Upper lobe of left lung (tissue), 4 donors: ENCODE measurements around the gene ZBTB48.

Source experiments
- EP300 ChIP-seq, 4 donors: sonication (generic); formaldehyde crosslinking; IDR thresholded peaks; one replicate each; pipeline ENCODE4 v1.5.1; 2017; ENCODE audit warnings: antibody characterized with exemption in 4 of 4, control low read depth in 2 of 4
- POLR2AphosphoS5 ChIP-seq, 2 donors: sonication (generic); formaldehyde crosslinking; IDR thresholded peaks; one replicate each; pipeline ENCODE4 v1.5.1; 2017; ENCODE audit warnings: antibody characterized with exemption in 2 of 2
- TF ChIP-seq, protein P1 (sequence below), 6 experiments: fragments of 450-650 bp in 4 of 6; fragments of 200-600 bp in 2 of 6; sonication (generic) in 2 of 6; IDR thresholded peaks; one replicate each; pipeline ENCODE4 v1.5.1; 2016 to 2019; ENCODE audit warnings: antibody characterized with exemption in 6 of 6

DNA sequence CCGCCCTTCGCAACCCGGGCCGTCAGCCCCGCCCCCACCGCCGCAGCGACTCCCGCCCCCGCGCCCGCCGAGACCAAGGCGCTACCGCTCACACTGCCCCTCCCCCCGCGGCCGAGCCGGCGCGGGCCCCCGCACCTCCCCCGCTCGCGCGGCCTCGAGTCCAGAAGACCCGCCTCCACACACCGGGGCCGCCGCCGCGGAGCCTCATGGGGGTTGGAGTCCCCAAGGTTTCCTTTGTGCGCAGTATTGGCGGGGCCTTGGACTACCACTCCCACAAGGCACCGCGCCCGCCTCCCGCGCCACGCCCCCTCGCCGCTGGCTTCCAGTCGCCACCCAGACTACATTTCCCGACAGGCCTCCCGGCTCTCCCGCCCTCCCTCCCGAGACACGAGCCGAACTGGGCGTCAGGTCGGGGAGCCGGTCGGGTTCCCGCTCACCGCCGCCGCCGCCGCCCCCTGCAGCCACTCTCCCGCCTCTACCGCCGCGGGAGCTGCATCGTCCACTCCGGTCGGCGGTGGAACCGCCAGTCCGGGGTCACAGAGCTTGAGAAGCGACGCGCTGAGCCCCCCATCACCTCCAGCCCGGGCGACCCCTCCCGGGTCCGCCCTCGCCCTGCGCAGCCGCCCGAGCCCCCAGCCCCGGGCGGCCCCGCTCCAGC is 33.7 kb downstream of the ZBTB48 start, which contains the start of gene PHF13:
- TF ChIP-seq EP300 (IDR thresholded peaks at IDR 0.05) (no peak), POLR2AphosphoS5 (IDR thresholded peaks at IDR 0.05) (peak; percentile 75 to 85)
- TF ChIP-seq, protein P1, sequence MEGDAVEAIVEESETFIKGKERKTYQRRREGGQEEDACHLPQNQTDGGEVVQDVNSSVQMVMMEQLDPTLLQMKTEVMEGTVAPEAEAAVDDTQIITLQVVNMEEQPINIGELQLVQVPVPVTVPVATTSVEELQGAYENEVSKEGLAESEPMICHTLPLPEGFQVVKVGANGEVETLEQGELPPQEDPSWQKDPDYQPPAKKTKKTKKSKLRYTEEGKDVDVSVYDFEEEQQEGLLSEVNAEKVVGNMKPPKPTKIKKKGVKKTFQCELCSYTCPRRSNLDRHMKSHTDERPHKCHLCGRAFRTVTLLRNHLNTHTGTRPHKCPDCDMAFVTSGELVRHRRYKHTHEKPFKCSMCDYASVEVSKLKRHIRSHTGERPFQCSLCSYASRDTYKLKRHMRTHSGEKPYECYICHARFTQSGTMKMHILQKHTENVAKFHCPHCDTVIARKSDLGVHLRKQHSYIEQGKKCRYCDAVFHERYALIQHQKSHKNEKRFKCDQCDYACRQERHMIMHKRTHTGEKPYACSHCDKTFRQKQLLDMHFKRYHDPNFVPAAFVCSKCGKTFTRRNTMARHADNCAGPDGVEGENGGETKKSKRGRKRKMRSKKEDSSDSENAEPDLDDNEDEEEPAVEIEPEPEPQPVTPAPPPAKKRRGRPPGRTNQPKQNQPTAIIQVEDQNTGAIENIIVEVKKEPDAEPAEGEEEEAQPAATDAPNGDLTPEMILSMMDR (IDR thresholded peaks at IDR 0.05), result peak in 1 of 6 experiments; percentile 37
